HEK293 (cell line): ENCODE results near the gene PALM.

Experiments
- CTCF ChIA-PET: fragments of 350-600 bp; formaldehyde crosslinking; extraction: SDS; loops from one replicate; lab custom pipeline; 2021; ENCODE audit warnings: antibody characterized with exemption; lab: Yijun Ruan, JAX
- POLR2A ChIA-PET: fragments of 300-600 bp; formaldehyde crosslinking; extraction: SDS; loops from one replicate; lab custom pipeline; 2020; ENCODE audit warnings: antibody characterized with exemption, inconsistent platforms; lab: Yijun Ruan, JAX
- H3K27ac ChIP-seq: fragments of 200-500 bp; sonication (Bioruptor generic); 2 replicates; pipeline ENCODE4 v1.5.1; 2014; ENCODE audit warnings: low read depth, low read length, control low read depth, inconsistent platforms; ENCODE audit errors: extremely low read depth
- H3K36me3 ChIP-seq, 2 experiments: fragments of 200-500 bp in 1 of 2; sonication (Bioruptor generic) in 1 of 2; 1 replicate in 1 of 2; 2 replicates in 1 of 2; pipeline ENCODE4 v1.5.1; 2014 to 2017; ENCODE audit warnings: inconsistent platforms in 2 of 2, low read length in 2 of 2; ENCODE audit not compliant: control insufficient read depth in 2 of 2, insufficient read depth in 1 of 2
- H3K4me1 ChIP-seq: fragments of 200-500 bp; sonication (Bioruptor generic); 2 replicates; pipeline ENCODE4 v1.5.1; 2014; ENCODE audit warnings: mild to moderate bottlenecking, low read length, inconsistent platforms; ENCODE audit not compliant: control insufficient read depth, insufficient read depth
- H3K4me3 ChIP-seq: 2 replicates; pipeline ENCODE4 v1.5.1; 2011; ENCODE audit warnings: low read depth, mild to moderate bottlenecking, control low read depth, low read length, moderate library complexity
- H3K9me3 ChIP-seq: fragments of 200-500 bp; sonication (Bioruptor generic); 2 replicates; pipeline ENCODE4 v1.5.1; 2014; ENCODE audit warnings: low read depth, low read length, inconsistent platforms; ENCODE audit not compliant: control insufficient read depth, insufficient read depth
- GLIS1 ChIP-seq: fragments of 450-650 bp; formaldehyde crosslinking; IDR thresholded peaks from 2 replicates; pipeline ENCODE4 v1.5.1; 2016; ENCODE audit warnings: missing biosample characterization, missing genetic modification characterization
- SETDB1 ChIP-seq: IDR thresholded peaks from one replicate; pipeline ENCODE4 v1.6.1; 2017; ENCODE audit warnings: mild to moderate bottlenecking, low read length, moderate library complexity, mixed read lengths; ENCODE audit not compliant: insufficient read length
- TRIM28 ChIP-seq: IDR thresholded peaks from 2 replicates; pipeline ENCODE4 v1.6.1; 2011; ENCODE audit warnings: low read length, control low read depth, borderline replicate concordance
- WT1 ChIP-seq: fragments of 450-650 bp; formaldehyde crosslinking; IDR thresholded peaks from 2 replicates; pipeline ENCODE4 v1.5.1; 2016; ENCODE audit warnings: missing biosample characterization, missing genetic modification characterization
- ZBTB10 ChIP-seq: fragments of 450-650 bp; formaldehyde crosslinking; IDR thresholded peaks from 2 replicates; pipeline ENCODE4 v1.5.1; 2016; ENCODE audit warnings: missing biosample characterization, missing genetic modification characterization
- ZNF133 ChIP-seq: fragments of 450-650 bp; formaldehyde crosslinking; IDR thresholded peaks from 2 replicates; pipeline ENCODE4 v1.5.1; 2016; ENCODE audit warnings: missing biosample characterization, missing genetic modification characterization
- ZNF391 ChIP-seq: fragments of 450-650 bp; formaldehyde crosslinking; IDR thresholded peaks from 2 replicates; pipeline ENCODE4 v1.5.1; 2016; ENCODE audit warnings: low read depth, missing biosample characterization, missing genetic modification characterization, borderline replicate concordance
- ZNF404 ChIP-seq: fragments of 450-650 bp; formaldehyde crosslinking; IDR thresholded peaks from 2 replicates; pipeline ENCODE4 v1.5.1; 2017; ENCODE audit warnings: missing biosample characterization, missing genetic modification characterization
- ZNF416 ChIP-seq: fragments of 450-650 bp; formaldehyde crosslinking; IDR thresholded peaks from 2 replicates; pipeline ENCODE4 v1.5.1; 2016; ENCODE audit warnings: missing biosample characterization, missing genetic modification characterization
- ZNF426 ChIP-seq: fragments of 450-650 bp; formaldehyde crosslinking; IDR thresholded peaks from 2 replicates; pipeline ENCODE4 v1.5.1; 2017; ENCODE audit warnings: missing biosample characterization, missing genetic modification characterization, mild to moderate bottlenecking, inconsistent platforms, moderate library complexity
- ZNF488 ChIP-seq: fragments of 450-650 bp; formaldehyde crosslinking; IDR thresholded peaks from 2 replicates; pipeline ENCODE4 v1.5.1; 2016; ENCODE audit warnings: missing biosample characterization, missing genetic modification characterization
- ZNF501 ChIP-seq: fragments of 450-650 bp; formaldehyde crosslinking; IDR thresholded peaks from 2 replicates; pipeline ENCODE4 v1.5.1; 2016; ENCODE audit warnings: missing biosample characterization, missing genetic modification characterization
- ZNF623 ChIP-seq: fragments of 450-650 bp; formaldehyde crosslinking; IDR thresholded peaks from 2 replicates; pipeline ENCODE4 v1.5.1; 2016; ENCODE audit warnings: missing biosample characterization, missing genetic modification characterization
- ZNF664 ChIP-seq: fragments of 450-650 bp; formaldehyde crosslinking; IDR thresholded peaks from 2 replicates; pipeline ENCODE4 v1.5.1; 2016; ENCODE audit warnings: missing biosample characterization, missing genetic modification characterization
- ZNF692 ChIP-seq: fragments of 450-650 bp; formaldehyde crosslinking; IDR thresholded peaks from 2 replicates; pipeline ENCODE4 v1.5.1; 2016; ENCODE audit warnings: missing biosample characterization, missing genetic modification characterization
- ZNF707 ChIP-seq: fragments of 450-650 bp; formaldehyde crosslinking; IDR thresholded peaks from 2 replicates; pipeline ENCODE4 v1.5.1; 2016; ENCODE audit warnings: missing biosample characterization, missing genetic modification characterization
- ZNF747 ChIP-seq: fragments of 450-650 bp; formaldehyde crosslinking; IDR thresholded peaks from 2 replicates; pipeline ENCODE4 v1.5.1; 2016; ENCODE audit warnings: missing biosample characterization, missing genetic modification characterization
- ZNF76 ChIP-seq: fragments of 450-650 bp; formaldehyde crosslinking; IDR thresholded peaks from 2 replicates; pipeline ENCODE4; 2016; ENCODE audit warnings: low read depth, missing biosample characterization, missing genetic modification characterization, borderline replicate concordance
- ZSCAN5A ChIP-seq: fragments of 450-650 bp; formaldehyde crosslinking; IDR thresholded peaks from 2 replicates; pipeline ENCODE4 v1.5.1; 2016; ENCODE audit warnings: missing biosample characterization, missing genetic modification characterization
- TF ChIP-seq, protein P1 (sequence below): fragments of 450-650 bp; formaldehyde crosslinking; IDR thresholded peaks from 2 replicates; pipeline ENCODE4 v1.5.1; 2016; ENCODE audit warnings: missing biosample characterization, missing genetic modification characterization
- TF ChIP-seq, protein P2 (sequence below): fragments of 450-650 bp; formaldehyde crosslinking; IDR thresholded peaks from 2 replicates; pipeline ENCODE4 v1.5.1; 2016; ENCODE audit warnings: missing biosample characterization, missing genetic modification characterization

Gene PALM

GRCh38 chr19:746956-747355 is 38.2 kb downstream of the PALM start (continued):
- TF ChIP-seq, protein P1, sequence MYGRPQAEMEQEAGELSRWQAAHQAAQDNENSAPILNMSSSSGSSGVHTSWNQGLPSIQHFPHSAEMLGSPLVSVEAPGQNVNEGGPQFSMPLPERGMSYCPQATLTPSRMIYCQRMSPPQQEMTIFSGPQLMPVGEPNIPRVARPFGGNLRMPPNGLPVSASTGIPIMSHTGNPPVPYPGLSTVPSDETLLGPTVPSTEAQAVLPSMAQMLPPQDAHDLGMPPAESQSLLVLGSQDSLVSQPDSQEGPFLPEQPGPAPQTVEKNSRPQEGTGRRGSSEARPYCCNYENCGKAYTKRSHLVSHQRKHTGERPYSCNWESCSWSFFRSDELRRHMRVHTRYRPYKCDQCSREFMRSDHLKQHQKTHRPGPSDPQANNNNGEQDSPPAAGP (tag by site-specific recombination): no peak
- TF ChIP-seq ZNF501 (tag by site-specific recombination) (no peak), ZNF623 (tag by site-specific recombination) (no peak), ZBTB10 (tag by site-specific recombination) (no peak)

DNA sequence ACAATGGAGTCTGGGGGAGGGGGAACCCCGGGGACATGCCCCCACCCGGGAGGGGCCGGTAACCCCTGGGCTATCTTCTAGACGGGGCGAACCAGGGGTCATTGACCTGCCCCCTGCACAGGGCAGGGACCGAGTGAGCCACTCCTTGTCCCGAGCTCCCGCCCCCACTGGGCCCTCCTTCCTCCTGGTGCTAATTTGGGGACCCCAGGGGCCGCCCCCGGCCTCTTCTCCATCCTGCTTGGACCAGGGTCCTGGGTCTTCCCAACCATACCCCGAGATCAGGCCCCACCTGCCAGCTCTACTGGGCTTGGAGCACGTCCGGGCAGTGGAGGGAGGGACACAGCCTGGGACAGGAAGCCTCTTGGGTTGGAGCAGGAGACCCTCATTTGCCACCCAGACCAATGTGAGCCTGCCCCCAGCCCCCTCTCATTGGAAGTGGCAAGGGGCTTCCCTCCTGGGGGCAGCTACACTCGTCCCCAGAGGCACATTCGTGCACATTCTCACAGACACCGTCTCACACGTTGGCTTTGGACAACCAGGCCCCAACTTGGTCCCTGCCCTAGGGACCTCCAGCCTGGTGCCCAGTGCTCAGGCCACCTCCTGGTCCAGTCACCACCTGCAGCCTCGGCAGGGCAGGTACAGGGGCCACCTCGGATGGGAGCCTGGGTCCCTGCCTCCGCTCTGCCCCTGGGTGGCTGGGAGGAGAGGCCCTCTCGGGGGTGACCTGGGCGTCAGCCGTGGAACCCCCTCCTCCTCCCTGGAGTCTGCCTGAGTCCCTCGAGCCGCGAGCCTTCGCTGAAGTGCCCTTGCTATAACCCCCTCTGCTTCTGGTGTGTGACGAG is 38.9 kb downstream of the PALM start:
- ChIA-PET POLR2A (no interaction called here), CTCF (interaction anchor here (1.2 kb wide), 1 partner anchor 10 kb away, joined by 3 read pairs; no protein-coding TSS in a partner anchor)
- Histone ChIP-seq H3K4me3 (no peak overlapping the region), H3K27ac (no peak overlapping the region), H3K36me3 (no peaks in the 10 kb centered on the region), H3K9me3 (no peaks in the 10 kb centered on the region), H3K4me1 (no peaks in the 10 kb centered on the region)
- TF ChIP-seq ZNF404 (no peak), ZNF488 (tag by site-specific recombination) (no peak), WT1 (tag by site-specific recombination) (no peak), ZNF76 (tag by site-specific recombination) (no peak), ZNF133 (no peak), ZNF707 (tag by site-specific recombination) (no peak), ZNF747 (tag by site-specific recombination) (no peak), ZSCAN5A (tag by site-specific recombination) (no peak), ZNF426 (no peak), ZNF664 (no peak), GLIS1 (tag by site-specific recombination) (no peak), ZNF692 (tag by site-specific recombination) (no peak), ZBTB10 (tag by site-specific recombination) (0 out of 2 replicates have a peak, but pooled peaks have one; percentile 19), ZNF416 (tag by site-specific recombination) (no peak), TRIM28 (peak; percentile 21; the same call in 1 of the 2 replicates), SETDB1 (peak; percentile 16), ZNF391 (tag by site-specific recombination) (no peak)
- TF ChIP-seq, protein P2, sequence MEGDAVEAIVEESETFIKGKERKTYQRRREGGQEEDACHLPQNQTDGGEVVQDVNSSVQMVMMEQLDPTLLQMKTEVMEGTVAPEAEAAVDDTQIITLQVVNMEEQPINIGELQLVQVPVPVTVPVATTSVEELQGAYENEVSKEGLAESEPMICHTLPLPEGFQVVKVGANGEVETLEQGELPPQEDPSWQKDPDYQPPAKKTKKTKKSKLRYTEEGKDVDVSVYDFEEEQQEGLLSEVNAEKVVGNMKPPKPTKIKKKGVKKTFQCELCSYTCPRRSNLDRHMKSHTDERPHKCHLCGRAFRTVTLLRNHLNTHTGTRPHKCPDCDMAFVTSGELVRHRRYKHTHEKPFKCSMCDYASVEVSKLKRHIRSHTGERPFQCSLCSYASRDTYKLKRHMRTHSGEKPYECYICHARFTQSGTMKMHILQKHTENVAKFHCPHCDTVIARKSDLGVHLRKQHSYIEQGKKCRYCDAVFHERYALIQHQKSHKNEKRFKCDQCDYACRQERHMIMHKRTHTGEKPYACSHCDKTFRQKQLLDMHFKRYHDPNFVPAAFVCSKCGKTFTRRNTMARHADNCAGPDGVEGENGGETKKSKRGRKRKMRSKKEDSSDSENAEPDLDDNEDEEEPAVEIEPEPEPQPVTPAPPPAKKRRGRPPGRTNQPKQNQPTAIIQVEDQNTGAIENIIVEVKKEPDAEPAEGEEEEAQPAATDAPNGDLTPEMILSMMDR (tag by site-specific recombination): no peak
